ENCODE results near the gene MRPL17. TPM values are rescaled to one million over a fixed set of nuclear protein-coding genes. Genes with fewer than 3 reads are reported as not detected.

Gene MRPL17
- total and polyA plus RNA-seq, 2 of the 13 experiments (the other 11 are each of a cell fraction or from before 2014, with no cell fraction given) = 59.4 to 90.0 TPM

DNA sequence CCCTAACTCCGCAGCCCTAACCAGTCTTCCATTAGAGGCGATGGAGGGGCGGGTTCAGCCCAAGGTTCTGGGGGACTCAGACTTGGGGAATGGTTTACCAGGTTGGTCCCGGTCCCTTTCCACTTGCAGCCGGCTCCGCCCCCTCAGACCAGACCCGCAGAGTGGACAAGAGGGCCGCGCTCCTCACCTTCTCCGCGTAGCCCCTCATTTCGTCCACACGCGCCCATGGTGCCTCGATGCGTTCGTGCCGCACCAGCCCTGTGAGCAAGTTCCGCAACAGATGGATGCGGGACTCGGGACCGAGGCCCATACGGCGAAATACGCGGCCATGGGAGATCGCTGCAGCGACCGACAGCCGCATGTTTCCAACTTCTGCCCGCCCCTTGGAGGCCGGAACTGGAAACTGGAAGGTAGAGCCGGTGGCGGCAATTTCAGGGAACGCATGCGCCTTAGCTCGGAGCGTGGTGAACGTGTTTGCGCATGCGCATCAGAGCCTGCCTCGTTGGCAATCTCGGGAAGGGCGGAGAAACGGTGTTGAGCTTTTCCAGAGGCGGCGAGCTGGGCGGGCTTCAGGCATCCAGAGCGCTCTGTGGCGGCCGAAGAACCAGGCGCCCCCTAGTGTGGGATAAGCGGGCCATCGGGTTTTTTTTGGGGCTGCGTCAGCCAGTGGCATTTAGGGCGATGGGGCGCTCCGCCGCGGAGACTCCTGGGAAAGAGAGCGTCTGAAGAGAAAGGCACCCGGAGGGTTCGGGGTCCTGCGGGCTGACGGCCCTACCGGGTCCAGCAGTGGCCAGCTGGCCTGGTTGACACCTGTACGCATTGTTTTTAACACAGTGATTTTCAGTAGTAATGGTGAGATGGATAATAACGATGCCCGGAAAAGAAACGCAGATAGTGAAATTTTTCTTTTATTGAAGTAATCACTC lies at the start of gene MRPL17 (continued):
- TF ChIP-seq, protein P1, sequence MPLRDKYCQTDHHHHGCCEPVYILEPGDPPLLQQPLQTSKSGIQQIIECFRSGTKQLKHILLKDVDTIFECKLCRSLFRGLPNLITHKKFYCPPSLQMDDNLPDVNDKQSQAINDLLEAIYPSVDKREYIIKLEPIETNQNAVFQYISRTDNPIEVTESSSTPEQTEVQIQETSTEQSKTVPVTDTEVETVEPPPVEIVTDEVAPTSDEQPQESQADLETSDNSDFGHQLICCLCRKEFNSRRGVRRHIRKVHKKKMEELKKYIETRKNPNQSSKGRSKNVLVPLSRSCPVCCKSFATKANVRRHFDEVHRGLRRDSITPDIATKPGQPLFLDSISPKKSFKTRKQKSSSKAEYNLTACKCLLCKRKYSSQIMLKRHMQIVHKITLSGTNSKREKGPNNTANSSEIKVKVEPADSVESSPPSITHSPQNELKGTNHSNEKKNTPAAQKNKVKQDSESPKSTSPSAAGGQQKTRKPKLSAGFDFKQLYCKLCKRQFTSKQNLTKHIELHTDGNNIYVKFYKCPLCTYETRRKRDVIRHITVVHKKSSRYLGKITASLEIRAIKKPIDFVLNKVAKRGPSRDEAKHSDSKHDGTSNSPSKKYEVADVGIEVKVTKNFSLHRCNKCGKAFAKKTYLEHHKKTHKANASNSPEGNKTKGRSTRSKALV (CRISPR knock-in tag; IDR thresholded peaks at IDR 0.05) = peak; percentile 69; the same call in 1 of the 2 replicates
- no peak for TF ChIP-seq ZNF180 (CRISPR knock-in tag; IDR thresholded peaks at IDR 0.05; ENCODE audit: borderline replicate concordance, low read depth)
- TF ChIP-seq FOSL2 (CRISPR knock-in tag; IDR thresholded peaks at IDR 0.05) = no peak
- TF ChIP-seq, protein P2, sequence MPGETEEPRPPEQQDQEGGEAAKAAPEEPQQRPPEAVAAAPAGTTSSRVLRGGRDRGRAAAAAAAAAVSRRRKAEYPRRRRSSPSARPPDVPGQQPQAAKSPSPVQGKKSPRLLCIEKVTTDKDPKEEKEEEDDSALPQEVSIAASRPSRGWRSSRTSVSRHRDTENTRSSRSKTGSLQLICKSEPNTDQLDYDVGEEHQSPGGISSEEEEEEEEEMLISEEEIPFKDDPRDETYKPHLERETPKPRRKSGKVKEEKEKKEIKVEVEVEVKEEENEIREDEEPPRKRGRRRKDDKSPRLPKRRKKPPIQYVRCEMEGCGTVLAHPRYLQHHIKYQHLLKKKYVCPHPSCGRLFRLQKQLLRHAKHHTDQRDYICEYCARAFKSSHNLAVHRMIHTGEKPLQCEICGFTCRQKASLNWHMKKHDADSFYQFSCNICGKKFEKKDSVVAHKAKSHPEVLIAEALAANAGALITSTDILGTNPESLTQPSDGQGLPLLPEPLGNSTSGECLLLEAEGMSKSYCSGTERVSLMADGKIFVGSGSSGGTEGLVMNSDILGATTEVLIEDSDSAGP (CRISPR knock-in tag; IDR thresholded peaks at IDR 0.05; ENCODE audit: borderline replicate concordance) = peak; percentile 94
- peak; percentile 96 for TF ChIP-seq TAF15 (IDR thresholded peaks at IDR 0.05; ENCODE audit: low read depth, low read length, poor library complexity, severe bottlenecking)
- no peak for TF ChIP-seq ZNF660 (CRISPR knock-in tag; IDR thresholded peaks at IDR 0.05; ENCODE audit: borderline replicate concordance, low read depth)
- TF ChIP-seq SAP130 (CRISPR knock-in tag; IDR thresholded peaks at IDR 0.05; ENCODE audit: low read depth) = peak; percentile 97
- no peak for TF ChIP-seq TBX3 (IDR thresholded peaks at IDR 0.05; ENCODE audit: borderline replicate concordance)
- TF ChIP-seq, protein P3, sequence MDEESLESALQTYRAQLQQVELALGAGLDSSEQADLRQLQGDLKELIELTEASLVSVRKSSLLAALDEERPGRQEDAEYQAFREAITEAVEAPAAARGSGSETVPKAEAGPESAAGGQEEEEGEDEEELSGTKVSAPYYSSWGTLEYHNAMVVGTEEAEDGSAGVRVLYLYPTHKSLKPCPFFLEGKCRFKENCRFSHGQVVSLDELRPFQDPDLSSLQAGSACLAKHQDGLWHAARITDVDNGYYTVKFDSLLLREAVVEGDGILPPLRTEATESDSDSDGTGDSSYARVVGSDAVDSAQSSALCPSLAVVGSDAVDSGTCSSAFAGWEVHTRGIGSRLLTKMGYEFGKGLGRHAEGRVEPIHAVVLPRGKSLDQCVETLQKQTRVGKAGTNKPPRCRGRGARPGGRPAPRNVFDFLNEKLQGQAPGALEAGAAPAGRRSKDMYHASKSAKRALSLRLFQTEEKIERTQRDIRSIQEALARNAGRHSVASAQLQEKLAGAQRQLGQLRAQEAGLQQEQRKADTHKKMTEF (CRISPR knock-in tag; IDR thresholded peaks at IDR 0.05) = peak; percentile 90
- TF ChIP-seq PITX1 (CRISPR knock-in tag; IDR thresholded peaks at IDR 0.05) = 0 out of 2 replicates have a peak, but pooled peaks have one; percentile 43
- TF ChIP-seq SOX5 (CRISPR knock-in tag; IDR thresholded peaks at IDR 0.05; ENCODE audit: borderline replicate concordance) = peak; percentile 59; the same call in 1 of the 2 replicates
- TF ChIP-seq SIN3A (IDR thresholded peaks at IDR 0.05; ENCODE audit: borderline replicate concordance, low read depth, low read length) = peak; percentile 82; the same call in 1 of the 2 replicates
- peak; percentile 16; the same call in 1 of the 2 replicates for TF ChIP-seq NR2F2 (IDR thresholded peaks at IDR 0.05; ENCODE audit: borderline replicate concordance, low read depth)
- TF ChIP-seq, protein P4, sequence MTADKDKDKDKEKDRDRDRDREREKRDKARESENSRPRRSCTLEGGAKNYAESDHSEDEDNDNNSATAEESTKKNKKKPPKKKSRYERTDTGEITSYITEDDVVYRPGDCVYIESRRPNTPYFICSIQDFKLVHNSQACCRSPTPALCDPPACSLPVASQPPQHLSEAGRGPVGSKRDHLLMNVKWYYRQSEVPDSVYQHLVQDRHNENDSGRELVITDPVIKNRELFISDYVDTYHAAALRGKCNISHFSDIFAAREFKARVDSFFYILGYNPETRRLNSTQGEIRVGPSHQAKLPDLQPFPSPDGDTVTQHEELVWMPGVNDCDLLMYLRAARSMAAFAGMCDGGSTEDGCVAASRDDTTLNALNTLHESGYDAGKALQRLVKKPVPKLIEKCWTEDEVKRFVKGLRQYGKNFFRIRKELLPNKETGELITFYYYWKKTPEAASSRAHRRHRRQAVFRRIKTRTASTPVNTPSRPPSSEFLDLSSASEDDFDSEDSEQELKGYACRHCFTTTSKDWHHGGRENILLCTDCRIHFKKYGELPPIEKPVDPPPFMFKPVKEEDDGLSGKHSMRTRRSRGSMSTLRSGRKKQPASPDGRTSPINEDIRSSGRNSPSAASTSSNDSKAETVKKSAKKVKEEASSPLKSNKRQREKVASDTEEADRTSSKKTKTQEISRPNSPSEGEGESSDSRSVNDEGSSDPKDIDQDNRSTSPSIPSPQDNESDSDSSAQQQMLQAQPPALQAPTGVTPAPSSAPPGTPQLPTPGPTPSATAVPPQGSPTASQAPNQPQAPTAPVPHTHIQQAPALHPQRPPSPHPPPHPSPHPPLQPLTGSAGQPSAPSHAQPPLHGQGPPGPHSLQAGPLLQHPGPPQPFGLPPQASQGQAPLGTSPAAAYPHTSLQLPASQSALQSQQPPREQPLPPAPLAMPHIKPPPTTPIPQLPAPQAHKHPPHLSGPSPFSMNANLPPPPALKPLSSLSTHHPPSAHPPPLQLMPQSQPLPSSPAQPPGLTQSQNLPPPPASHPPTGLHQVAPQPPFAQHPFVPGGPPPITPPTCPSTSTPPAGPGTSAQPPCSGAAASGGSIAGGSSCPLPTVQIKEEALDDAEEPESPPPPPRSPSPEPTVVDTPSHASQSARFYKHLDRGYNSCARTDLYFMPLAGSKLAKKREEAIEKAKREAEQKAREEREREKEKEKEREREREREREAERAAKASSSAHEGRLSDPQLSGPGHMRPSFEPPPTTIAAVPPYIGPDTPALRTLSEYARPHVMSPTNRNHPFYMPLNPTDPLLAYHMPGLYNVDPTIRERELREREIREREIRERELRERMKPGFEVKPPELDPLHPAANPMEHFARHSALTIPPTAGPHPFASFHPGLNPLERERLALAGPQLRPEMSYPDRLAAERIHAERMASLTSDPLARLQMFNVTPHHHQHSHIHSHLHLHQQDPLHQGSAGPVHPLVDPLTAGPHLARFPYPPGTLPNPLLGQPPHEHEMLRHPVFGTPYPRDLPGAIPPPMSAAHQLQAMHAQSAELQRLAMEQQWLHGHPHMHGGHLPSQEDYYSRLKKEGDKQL (CRISPR knock-in tag; IDR thresholded peaks at IDR 0.05; ENCODE audit: low read depth) = peak; percentile 55; the same call in 1 of the 2 replicates

All from HepG2 (cell line).